Measurements from ENCODE around the gene USP24. TPM values are rescaled to one million over a fixed set of nuclear protein-coding genes. Genes with fewer than 3 reads are reported as not detected.

USP24 gene
- total RNA-seq, 4 donors from 2014 or later: 68.2 to 137 (median 96.1) TPM

GRCh38 chr1:55061000-55061705 lies 154.0 kb downstream of the USP24 start:
- no peak for TF ChIP-seq CTCF (IDR thresholded peaks at IDR 0.05; ENCODE audit: low read depth)

GRCh38 chr1:55060133-55060999 lies 154.8 kb downstream of the USP24 start:
- TF ChIP-seq CTCF (IDR thresholded peaks at IDR 0.05; ENCODE audit: low read depth): no peak

GRCh38 chr1:55059302-55060132 lies 155.6 kb downstream of the USP24 start:
- TF ChIP-seq CTCF (IDR thresholded peaks at IDR 0.05; ENCODE audit: low read depth): no peak

GRCh38 chr1:55057956-55058298 lies 157.2 kb downstream of the USP24 start:
- no peak for TF ChIP-seq CTCF (IDR thresholded peaks at IDR 0.05; ENCODE audit: low read depth)

- TF ChIP-seq CTCF (IDR thresholded peaks at IDR 0.05; ENCODE audit: low read depth): no peak
These were observed 157.8 kb downstream of the USP24 start for GRCh38 chr1:55057270-55057955.

- no peak for TF ChIP-seq CTCF (IDR thresholded peaks at IDR 0.05; ENCODE audit: low read depth)
These were observed 158.6 kb downstream of the USP24 start for GRCh38 chr1:55056632-55056992.

All from subcutaneous adipose tissue (tissue), 4 donors.